Aorta (tissue), 5 donors: ENCODE data around the gene FERMT2. TPM values are rescaled to one million over a fixed set of nuclear protein-coding genes. Genes with fewer than 3 reads are reported as not detected.

Source experiments
- ATAC-seq: fragments of 200-7000 bp; cut with Tn5 transposase; one replicate; pipeline ENCODE4 v1.9.1; 2022; ENCODE audit warnings: moderate library complexity; ENCODE audit not compliant: low FRiP score
- DNase-seq, 2 donors: peaks; one replicate each; pipeline ENCODE4 v3.0.0-alpha.2; 2020
- H3K27ac ChIP-seq, 2 donors: one replicate each; pipeline ENCODE4 v1.5.1; 2013; ENCODE audit warnings: low read length in 2 of 2, mild to moderate bottlenecking in 2 of 2, moderate library complexity in 2 of 2, control low read depth in 1 of 2, inconsistent platforms in 1 of 2, low read depth in 1 of 2
- H3K27me3 ChIP-seq, 2 donors: one replicate each; pipeline ENCODE4 v1.6.1; 2013; ENCODE audit warnings: control low read depth in 1 of 2, low read length in 1 of 2, mild to moderate bottlenecking in 1 of 2, moderate library complexity in 1 of 2; ENCODE audit not compliant: insufficient read depth in 2 of 2, control insufficient read depth in 1 of 2
- H3K36me3 ChIP-seq, 2 donors: one replicate each; pipeline ENCODE4 v1.6.1; 2013; ENCODE audit warnings: control low read depth in 1 of 2, low read length in 1 of 2, mild to moderate bottlenecking in 1 of 2; ENCODE audit not compliant: insufficient read depth in 2 of 2, control insufficient read depth in 1 of 2
- H3K4me1 ChIP-seq, 2 donors: one replicate each; pipeline ENCODE4 v1.6.1; 2013; ENCODE audit warnings: low read length in 2 of 2, control low read depth in 1 of 2, mild to moderate bottlenecking in 1 of 2, moderate library complexity in 1 of 2; ENCODE audit not compliant: insufficient read depth in 2 of 2, control insufficient read depth in 1 of 2
- H3K4me3 ChIP-seq, 2 donors: one replicate each; pipeline ENCODE4 v1.5.1; 2013; ENCODE audit warnings: low read length in 2 of 2, control low read depth in 1 of 2, mild to moderate bottlenecking in 1 of 2
- H3K9me3 ChIP-seq: one replicate; pipeline ENCODE4 v1.6.1; 2013; ENCODE audit warnings: mild to moderate bottlenecking, low read length; ENCODE audit not compliant: control insufficient read depth
- WGBS, 2 donors: extraction: QIAGEN DNeasy Blood & Tissue Kit; methylation state at CpG; one replicate each; pipeline ENCODE4 v1.1.7; 2013; 5-methylcytosine and 5-hydroxymethylcytosine counted together
- intact Hi-C, 2 donors: fragments of 100-400 bp; cut with DNase I; formaldehyde crosslinking; loops; one replicate each; pipeline versions ENCODE4 v1.14.2 to v1.15.0; 2022
- polyA plus RNA-seq, 2 donors: library from polyadenylated mRNA; stranded (reverse); fragments of 200-250 nt; gene quantifications; one replicate each; pipeline ENCODE4 v1.2.3, GENCODE V29; 2013
- total RNA-seq, 2 donors: library from RNA; stranded (reverse); fragmentation: NEBNext Ultra II Directional; extraction: Animal tissue kit (Norgen Biotek cat#: 25700); gene quantifications; one replicate each; pipeline ENCODE4 v1.2.1, GENCODE V29; 2021
- donor health status: healthy with polysubstance abuse.
- donor health status: Bipolar disorder and iron deficiency.
- donor health status: DM: no; HTN: no; CAD: no.
- donor health status: DM: no; HTN: no; CAD: no.
- donor health status: DM: yes; HTN: yes; CAD: no.

Gene FERMT2
- total and polyA plus RNA-seq, 4 donors, result 63.0 to 310 (median 162) TPM

DNA sequence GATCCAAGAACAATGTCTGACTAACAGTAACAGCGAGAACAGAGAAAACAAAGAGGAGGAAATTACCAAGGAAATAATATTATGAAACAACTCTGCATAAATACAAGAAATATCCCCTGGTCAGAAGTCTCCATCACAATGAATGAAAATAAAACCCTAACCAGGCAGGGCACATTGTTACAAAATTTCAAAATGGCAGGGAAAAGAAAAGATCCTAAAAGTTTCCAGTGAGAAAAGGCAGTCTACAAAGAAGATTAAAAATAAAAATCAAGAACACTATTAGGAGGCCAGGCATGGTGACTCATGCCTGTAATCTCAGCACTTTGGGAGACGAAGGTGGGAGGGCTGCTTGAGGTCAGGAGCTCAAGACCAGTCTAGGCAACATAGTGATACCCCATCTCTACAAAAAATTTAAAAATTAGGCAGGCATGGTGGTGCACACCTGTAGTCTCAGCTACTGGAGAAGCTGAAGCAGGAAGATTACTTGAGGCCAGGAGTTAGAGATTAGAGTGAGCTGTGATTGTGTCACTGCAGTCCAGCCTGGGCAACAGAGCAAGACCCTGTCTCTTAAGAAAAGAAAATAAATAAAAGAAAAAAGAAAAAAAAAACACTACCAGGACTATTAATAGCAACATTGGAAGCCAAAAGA lies 47.8 kb downstream of the FERMT2 start:
- ATAC-seq (peak; percentile 58), DNase-seq (no peak)
- WGBS, 2 donors, result 0 to 6% methylated on average over 2 of the region's 2 CpGs
- peaks cover 7 to 18% of the 10 kb centered on the region in 2 donors for H3K4me1 ChIP-seq
- H3K36me3 ChIP-seq, result peaks cover 0 to 3% of the 10 kb centered on the region in 2 donors
- H3K4me3 ChIP-seq, result no peak overlapping the region
- no peaks in the 10 kb centered on the region for H3K9me3 ChIP-seq
- H3K27ac ChIP-seq, result peak overlapping the region in 1 of 2 donors; percentile 43
- intact Hi-C loops, result no loop called here
- H3K27me3 ChIP-seq, result no peaks in the 10 kb centered on the region

DNA sequence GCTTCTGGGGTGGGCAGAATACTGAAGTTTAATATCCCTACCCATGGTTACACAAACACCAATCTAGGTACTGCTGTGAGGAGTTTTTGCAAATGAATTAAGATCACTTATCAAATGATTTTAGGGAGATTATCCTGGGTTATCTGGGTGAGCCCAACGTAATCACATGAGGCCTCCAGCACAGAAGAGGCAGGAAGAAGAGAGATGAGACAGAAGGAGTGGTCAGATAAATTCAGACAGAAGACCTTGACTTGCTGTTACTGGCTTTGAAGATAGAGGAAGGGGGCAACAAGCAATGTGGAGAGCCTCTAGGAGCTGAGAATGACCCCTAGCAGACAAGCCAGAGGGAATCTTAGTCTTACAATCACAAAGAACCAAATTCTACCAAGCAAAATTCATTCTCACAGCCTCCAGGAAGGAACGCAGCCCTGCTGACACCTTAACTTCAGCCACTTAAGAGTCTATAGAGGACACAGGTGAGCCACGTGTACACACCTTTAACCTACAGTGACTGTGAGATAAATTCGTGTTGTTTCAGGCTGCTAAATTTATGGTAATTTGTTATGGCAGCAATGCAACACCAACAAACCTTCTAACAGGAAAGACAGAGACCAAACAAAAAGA lies 49.4 kb downstream of the FERMT2 start:
- Histone ChIP-seq H3K9me3 (no peaks in the 10 kb centered on the region), H3K27me3 (no peaks in the 10 kb centered on the region), H3K4me1 (peaks cover 9 to 14% of the 10 kb centered on the region in 2 donors), H3K27ac (peak overlapping the region in 1 of 2 donors; percentile 33), H3K4me3 (no peak overlapping the region), H3K36me3 (peaks cover 0 to 3% of the 10 kb centered on the region in 2 donors)
- 61% methylated on average over 4 of the region's 4 CpGs for WGBS, 2 donors
- ATAC-seq (no peak), DNase-seq (no peak)
- intact Hi-C loops, result no loop called here

DNA sequence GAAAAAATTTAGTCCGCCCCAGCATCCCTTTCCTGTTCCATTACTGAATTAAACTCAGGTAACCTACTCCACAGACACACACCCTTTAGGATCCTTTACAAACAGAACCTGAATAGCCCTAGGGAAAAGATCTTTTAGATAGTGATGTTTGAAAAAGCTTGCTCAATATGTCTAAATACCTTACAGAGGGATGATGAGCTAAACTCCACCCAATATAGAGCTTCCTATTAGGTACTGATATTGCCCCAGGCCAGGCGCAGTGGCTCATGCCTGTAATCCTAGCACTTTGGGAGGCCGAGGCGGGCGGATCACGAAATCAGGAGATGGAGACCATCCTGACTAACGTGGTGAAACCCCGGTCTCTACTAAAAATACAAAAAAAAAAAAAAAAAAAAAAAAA lies 50.1 kb downstream of the FERMT2 start:
- H3K4me1 ChIP-seq, result peaks cover 7 to 9% of the 10 kb centered on the region in 2 donors
- peaks cover 0 to 3% of the 10 kb centered on the region in 2 donors for H3K36me3 ChIP-seq
- no peaks in the 10 kb centered on the region for H3K9me3 ChIP-seq
- ATAC-seq (no peak), DNase-seq (no peak)
- no peak overlapping the region for H3K27ac ChIP-seq
- no peak overlapping the region for H3K4me3 ChIP-seq
- H3K27me3 ChIP-seq, result no peaks in the 10 kb centered on the region
- intact Hi-C loops, result no loop called here
- 82 to 84% methylated on average over 8 of the region's 8 CpGs for WGBS, 2 donors

DNA sequence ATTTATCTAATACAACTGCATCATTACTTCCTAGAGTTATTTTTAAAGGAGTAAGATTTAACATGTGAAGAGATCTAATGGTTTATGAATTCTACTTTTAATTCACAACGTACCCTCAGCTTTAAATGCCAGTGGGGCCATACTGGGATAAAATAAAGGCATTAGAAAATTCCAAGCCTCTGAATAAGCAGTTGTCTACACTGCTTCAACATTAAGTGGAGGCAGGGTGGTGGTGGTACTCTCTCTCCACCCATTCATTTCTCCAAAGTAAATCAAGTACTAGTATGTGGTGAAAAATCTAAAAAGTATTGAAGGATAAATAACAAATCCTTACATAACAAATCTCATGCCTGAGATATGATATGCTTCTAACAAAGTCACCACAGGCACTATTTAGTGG lies 52.4 kb downstream of the FERMT2 start:
- WGBS, 2 donors, result 11 to 36% methylated on average over 1 of the region's 1 CpG
- H3K27ac ChIP-seq, result no peak overlapping the region
- ATAC-seq, result no peak

DNA sequence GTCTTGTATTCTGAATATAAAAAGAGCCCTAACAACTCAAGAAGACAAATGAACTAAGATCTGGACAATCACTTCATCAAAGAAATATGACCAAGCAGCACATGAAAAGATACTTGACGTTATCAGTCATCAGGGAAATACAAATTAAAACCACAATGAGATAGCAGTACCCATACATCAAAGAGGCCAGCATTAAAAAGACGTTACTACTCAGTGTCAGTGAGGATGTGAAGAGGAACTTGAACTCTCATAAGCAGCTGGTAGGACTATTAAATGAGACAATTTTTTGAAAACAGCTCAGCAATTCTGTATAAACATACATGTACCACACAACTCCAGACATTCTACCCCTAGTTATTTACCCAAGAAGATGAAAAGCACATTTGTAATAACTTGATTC lies 55.9 kb downstream of the FERMT2 start:
- intact Hi-C loops, result no loop called here
- no peak overlapping the region for H3K27ac ChIP-seq
- peaks cover 0 to 1% of the 10 kb centered on the region in 2 donors for H3K36me3 ChIP-seq
- H3K4me3 ChIP-seq, result no peak overlapping the region
- no peaks in the 10 kb centered on the region for H3K27me3 ChIP-seq
- no peak for ATAC-seq
- 4 to 7% methylated on average over 2 of the region's 2 CpGs for WGBS, 2 donors
- H3K9me3 ChIP-seq, result no peaks in the 10 kb centered on the region
- peaks cover 2 to 4% of the 10 kb centered on the region in 2 donors for H3K4me1 ChIP-seq
- no peak for DNase-seq

More for the DNA sequence above, 52.4 kb downstream of the FERMT2 start:
- H3K9me3 ChIP-seq, result no peaks in the 10 kb centered on the region
- peaks cover 0 to 3% of the 10 kb centered on the region in 2 donors for H3K36me3 ChIP-seq
- no peak for DNase-seq
- H3K4me3 ChIP-seq, result no peak overlapping the region
- H3K27me3 ChIP-seq, result no peaks in the 10 kb centered on the region
- intact Hi-C loops, result no loop called here
- H3K4me1 ChIP-seq, result peaks cover 7% of the 10 kb centered on the region in 2 donors

DNA sequence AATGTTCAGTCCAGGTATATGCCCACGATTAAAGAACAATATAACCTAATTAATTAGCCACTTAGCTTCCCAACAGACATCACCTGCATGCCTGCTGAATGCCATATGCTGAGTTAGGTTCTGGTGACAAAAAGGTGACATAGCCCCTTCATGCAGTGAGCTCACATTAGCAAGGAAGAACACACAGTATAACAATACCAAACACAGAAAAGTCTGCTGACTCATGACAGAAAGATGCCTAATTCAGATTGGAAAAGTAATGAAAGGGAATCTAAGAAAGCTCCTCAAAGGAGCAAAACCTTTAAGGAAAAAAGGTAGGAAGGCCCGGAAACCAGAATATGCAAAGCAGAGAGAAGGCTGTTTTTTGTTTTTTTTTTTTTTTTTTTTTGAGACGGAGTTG lies 59.0 kb downstream of the FERMT2 start:
- no peak for ATAC-seq
- no peak for DNase-seq
- Histone ChIP-seq H3K9me3 (no peaks in the 10 kb centered on the region), H3K4me1 (peaks cover 2% of the 10 kb centered on the region in 2 donors), H3K36me3 (peaks cover 3 to 4% of the 10 kb centered on the region in 2 donors), H3K4me3 (no peak overlapping the region), H3K27ac (no peak overlapping the region), H3K27me3 (no peaks in the 10 kb centered on the region)
- intact Hi-C loops, result no loop called here
- 87 to 96% methylated on average over 3 of the region's 3 CpGs for WGBS, 2 donors

DNA sequence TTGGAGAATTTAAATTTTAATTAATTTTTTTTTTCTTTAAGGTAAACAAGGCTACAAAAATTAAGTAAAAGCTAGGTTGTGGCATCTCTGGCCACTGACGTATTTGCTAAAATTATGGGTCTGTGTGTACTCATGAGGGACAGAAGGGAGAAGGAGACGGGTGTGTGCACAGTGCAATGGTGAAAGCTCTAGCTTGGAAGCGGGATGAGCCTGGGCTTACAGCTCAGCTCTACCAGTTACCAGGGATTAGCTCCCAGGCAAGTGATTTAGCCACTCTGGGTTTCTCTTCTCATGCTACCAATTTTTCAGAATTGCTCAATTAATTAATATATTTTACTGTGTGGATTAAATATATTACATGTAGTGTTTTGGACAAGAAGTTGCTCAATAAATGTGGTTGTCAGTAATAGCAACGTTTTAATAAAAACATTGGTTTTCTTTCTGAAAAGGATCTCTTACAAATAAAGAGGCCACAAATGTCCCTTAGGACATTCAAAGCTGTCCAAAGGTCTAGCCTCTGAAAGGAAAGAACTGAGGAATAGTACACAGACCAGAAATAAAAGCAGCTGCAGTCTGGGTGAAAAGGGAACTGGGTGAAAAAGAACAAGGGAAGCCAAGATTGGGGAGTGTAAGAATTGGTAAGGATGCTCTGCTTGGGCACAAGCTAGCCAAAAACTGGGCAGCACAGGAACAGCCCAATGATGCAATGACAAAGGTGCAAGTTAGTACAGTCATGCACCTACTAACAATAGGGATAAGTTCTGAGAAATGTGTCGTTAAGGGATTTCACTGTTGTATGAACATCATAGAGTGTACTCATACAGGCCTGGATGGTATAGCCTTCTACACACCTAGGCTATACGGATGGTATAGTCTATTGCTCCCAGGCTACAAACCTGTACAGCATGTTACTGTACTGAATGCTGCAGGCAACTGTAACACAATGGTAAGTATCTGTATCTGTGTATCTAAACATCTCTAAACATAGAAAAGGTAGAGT lies 61.7 kb downstream of the FERMT2 start:
- no peaks in the 10 kb centered on the region for H3K27me3 ChIP-seq
- no peaks in the 10 kb centered on the region for H3K9me3 ChIP-seq
- peaks cover 3 to 4% of the 10 kb centered on the region in 2 donors for H3K36me3 ChIP-seq
- no peaks in the 10 kb centered on the region for H3K4me1 ChIP-seq
- H3K27ac ChIP-seq, result no peak overlapping the region
- intact Hi-C loops, result no loop called here
- DNase-seq (no peak), ATAC-seq (no peak)
- H3K4me3 ChIP-seq, result no peak overlapping the region
- 70 to 77% methylated on average over 6 of the region's 6 CpGs for WGBS, 2 donors

DNA sequence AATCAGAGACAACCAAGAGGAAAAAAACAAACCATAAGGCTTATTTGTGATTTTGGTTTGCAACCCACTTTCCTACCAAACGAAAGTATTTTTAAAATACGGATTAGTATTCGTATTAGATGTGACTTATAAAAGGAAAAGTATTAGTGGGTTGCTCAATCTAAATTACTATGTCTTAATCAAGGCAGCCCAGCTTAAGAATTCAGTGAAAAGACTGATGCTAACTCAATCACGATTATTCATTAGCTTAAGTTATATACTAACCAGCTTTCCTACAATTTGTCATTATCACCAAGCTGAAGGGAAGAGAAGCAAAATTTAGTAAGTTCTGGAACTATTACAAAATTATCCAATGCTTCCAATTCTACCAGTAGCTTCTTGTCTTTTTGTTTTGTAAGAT lies 62.7 kb downstream of the FERMT2 start:
- H3K27ac ChIP-seq, result no peak overlapping the region
- no peaks in the 10 kb centered on the region for H3K27me3 ChIP-seq
- H3K36me3 ChIP-seq, result peaks cover 3 to 4% of the 10 kb centered on the region in 2 donors
- no peak for ATAC-seq
- no peak for DNase-seq
- intact Hi-C loops, result no loop called here
- H3K4me3 ChIP-seq, result no peak overlapping the region
- no peaks in the 10 kb centered on the region for H3K4me1 ChIP-seq
- no peaks in the 10 kb centered on the region for H3K9me3 ChIP-seq
- 86 to 88% methylated on average over 4 of the region's 4 CpGs for WGBS, 2 donors
